Activated T-cell treated with anti-CD3 and anti-CD28 coated beads, Interleukin-2, amount 50 U/mL, for 72 hours (primary cell): ENCODE results near the gene CTNNA2. TPM values are rescaled to one million over a fixed set of nuclear protein-coding genes. Genes with fewer than 3 reads are reported as not detected.
"Not testable (repeated sequence)": the region's sequence is repeated elsewhere in the genome, so short reads cannot be mapped to it uniquely, and the experiment has no call there.

Experiments
- ATAC-seq, 2 donors: fragments of 150-1000 bp; cut with Tn5 transposase; replicated peaks in 1 of 2; 2 replicates each; pipeline ENCODE4 v1.10.0; 2021; ENCODE audit warnings: moderate library complexity in 2 of 2, mild to moderate bottlenecking in 1 of 2
- DNase-seq, 2 donors: peaks; one replicate each; pipeline ENCODE4 v3.0.0; 2021 to 2022; ENCODE audit warnings: mixed read lengths in 1 of 2
- H3K27ac Mint-ChIP-seq: one replicate; pipeline ENCODE4 v1.8.0; 2022; ENCODE audit warnings: mild to moderate bottlenecking, moderate library complexity, mixed read lengths
- H3K27me3 Mint-ChIP-seq: one replicate; pipeline ENCODE4 v1.8.0; 2022; ENCODE audit warnings: low read depth, mixed read lengths
- H3K36me3 Mint-ChIP-seq, 2 donors: one replicate each; pipeline ENCODE4 v1.8.0; 2022; ENCODE audit warnings: mixed read lengths in 2 of 2, mild to moderate bottlenecking in 1 of 2; ENCODE audit not compliant: insufficient read depth in 2 of 2
- H3K4me1 Mint-ChIP-seq: one replicate; pipeline ENCODE4 v1.8.0; 2022; ENCODE audit warnings: low read depth, mixed read lengths
- H3K4me3 Mint-ChIP-seq, 2 donors: one replicate each; pipeline ENCODE4 v1.8.0; 2022; ENCODE audit warnings: mild to moderate bottlenecking in 2 of 2, mixed read lengths in 2 of 2, moderate library complexity in 2 of 2
- H3K9me3 Mint-ChIP-seq, 2 donors: one replicate each; pipeline ENCODE4 v1.8.0; 2022; ENCODE audit warnings: mixed read lengths in 2 of 2
- total RNA-seq, 2 donors: library from RNA; stranded (reverse); gene quantifications; one replicate each; pipeline ENCODE4 v1.2.3, GENCODE V29; 2022

The CTNNA2 gene
- total RNA-seq, 2 donors from 2014 or later = not detected

GRCh38 chr2:80068038-80068731 lies 555.3 kb downstream of the CTNNA2 start:
- no peaks in the 10 kb centered on the region for H3K27me3 Mint-ChIP-seq
- no peaks in the 10 kb centered on the region for H3K36me3 Mint-ChIP-seq
- ATAC-seq (no peak), DNase-seq (no peak)
- no peak overlapping the region for H3K4me3 Mint-ChIP-seq
- no peaks in the 10 kb centered on the region for H3K4me1 Mint-ChIP-seq
- peaks cover 0 to 1% of the 10 kb centered on the region in 2 donors for H3K9me3 Mint-ChIP-seq
- no peak overlapping the region for H3K27ac Mint-ChIP-seq

- ATAC-seq (no peak), DNase-seq (no peak)
- Mint-ChIP-seq H3K9me3 (peaks cover 0 to 1% of the 10 kb centered on the region in 2 donors), H3K27me3 (no peaks in the 10 kb centered on the region), H3K4me1 (no peaks in the 10 kb centered on the region), H3K4me3 (no peak overlapping the region), H3K36me3 (no peaks in the 10 kb centered on the region), H3K27ac (no peak overlapping the region)
These were observed 557.7 kb downstream of the CTNNA2 start for GRCh38 chr2:80070587-80070986.

DNA sequence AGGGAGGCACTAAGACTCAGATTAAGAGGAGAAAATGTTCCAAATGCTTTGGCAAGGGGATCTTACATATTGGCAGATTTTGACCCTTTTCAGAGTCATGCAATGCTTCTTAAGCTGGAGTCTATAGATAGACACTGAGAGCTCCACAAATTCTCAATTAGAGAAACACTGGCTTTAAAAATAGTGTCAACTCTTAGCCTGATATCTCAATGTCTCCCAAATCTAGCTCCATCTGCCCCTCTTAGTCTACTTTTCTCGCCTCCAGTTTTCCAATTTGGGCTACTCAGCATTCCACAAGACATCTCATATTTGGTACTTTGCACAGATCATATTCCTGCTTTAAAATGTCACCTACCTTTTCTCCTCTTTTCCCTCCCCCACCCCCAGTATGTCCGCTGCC lies 559.1 kb downstream of the CTNNA2 start:
- no peaks in the 10 kb centered on the region for H3K36me3 Mint-ChIP-seq
- DNase-seq = no peak
- ATAC-seq = no peak
- H3K27ac Mint-ChIP-seq = no peak overlapping the region
- H3K27me3 Mint-ChIP-seq = no peaks in the 10 kb centered on the region
- H3K4me3 Mint-ChIP-seq = no peak overlapping the region
- peaks cover 0 to 1% of the 10 kb centered on the region in 2 donors for H3K9me3 Mint-ChIP-seq
- H3K4me1 Mint-ChIP-seq = no peaks in the 10 kb centered on the region

GRCh38 chr2:80073134-80073561 lies 560.3 kb downstream of the CTNNA2 start:
- no peaks in the 10 kb centered on the region for H3K36me3 Mint-ChIP-seq
- ATAC-seq (no peak), DNase-seq (peak in 1 of 2 donors; percentile 2)
- no peak overlapping the region for H3K4me3 Mint-ChIP-seq
- no peaks in the 10 kb centered on the region for H3K9me3 Mint-ChIP-seq
- H3K4me1 Mint-ChIP-seq = no peaks in the 10 kb centered on the region
- H3K27me3 Mint-ChIP-seq = no peaks in the 10 kb centered on the region
- H3K27ac Mint-ChIP-seq = no peak overlapping the region

DNA sequence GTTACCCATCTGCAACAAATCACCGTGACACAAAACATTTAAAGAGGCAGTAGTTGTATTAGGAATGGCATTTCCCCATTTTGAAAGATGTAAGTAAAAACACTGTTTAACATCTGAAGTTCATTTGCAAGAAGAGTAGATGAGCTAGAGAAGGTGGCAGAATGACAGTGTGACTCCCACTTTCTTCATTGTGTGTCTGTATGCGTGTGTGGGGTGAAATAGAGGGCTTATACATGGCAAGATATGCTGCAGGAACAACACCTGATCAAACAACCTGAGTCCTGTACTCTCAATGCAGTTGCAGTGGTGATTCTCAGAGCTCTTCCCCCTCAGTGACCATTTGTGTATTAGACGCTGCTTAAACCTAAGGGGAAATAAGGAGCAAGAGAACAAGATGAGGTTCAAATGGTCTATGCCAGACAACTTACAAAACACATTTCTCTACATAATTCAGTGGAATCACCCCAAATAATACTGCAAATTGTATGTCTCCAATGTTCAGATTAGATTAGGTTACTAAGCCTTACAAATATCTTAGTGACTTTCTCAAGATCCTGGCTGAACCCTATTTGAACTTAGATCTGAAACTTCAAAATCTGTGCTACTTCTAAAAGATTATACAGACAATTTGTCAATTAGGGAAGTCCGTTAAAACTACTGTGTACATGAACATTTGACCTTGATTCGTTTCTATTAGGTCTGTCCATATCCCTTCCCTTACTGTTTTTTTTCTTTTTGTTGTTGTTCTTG lies 561.6 kb downstream of the CTNNA2 start:
- Mint-ChIP-seq H3K36me3 (no peaks in the 10 kb centered on the region), H3K4me1 (no peaks in the 10 kb centered on the region), H3K9me3 (peaks cover 0 to 4% of the 10 kb centered on the region in 2 donors), H3K27ac (no peak overlapping the region), H3K27me3 (no peaks in the 10 kb centered on the region), H3K4me3 (no peak overlapping the region)
- DNase-seq (no peak), ATAC-seq (no peak)

- no peaks in the 10 kb centered on the region for H3K27me3 Mint-ChIP-seq
- H3K9me3 Mint-ChIP-seq = peaks cover 0 to 4% of the 10 kb centered on the region in 2 donors
- DNase-seq (no peak), ATAC-seq (no peak)
- no peak overlapping the region for H3K4me3 Mint-ChIP-seq
- H3K27ac Mint-ChIP-seq = no peak overlapping the region
- no peaks in the 10 kb centered on the region for H3K36me3 Mint-ChIP-seq
- no peaks in the 10 kb centered on the region for H3K4me1 Mint-ChIP-seq
These were observed 562.9 kb downstream of the CTNNA2 start for GRCh38 chr2:80075719-80076118.

GRCh38 chr2:80078290-80079036 lies 565.6 kb downstream of the CTNNA2 start:
- no peaks in the 10 kb centered on the region for H3K27me3 Mint-ChIP-seq
- ATAC-seq = no peak
- H3K4me1 Mint-ChIP-seq = no peaks in the 10 kb centered on the region
- DNase-seq = no peak
- no peaks in the 10 kb centered on the region for H3K36me3 Mint-ChIP-seq
- no peak overlapping the region for H3K27ac Mint-ChIP-seq
- peaks cover 0 to 4% of the 10 kb centered on the region in 2 donors for H3K9me3 Mint-ChIP-seq
- H3K4me3 Mint-ChIP-seq = no peak overlapping the region

GRCh38 chr2:80080957-80081356 lies 568.1 kb downstream of the CTNNA2 start:
- Mint-ChIP-seq H3K36me3 (no peaks in the 10 kb centered on the region), H3K9me3 (peaks cover 4% of the 10 kb centered on the region in 2 donors), H3K27me3 (no peaks in the 10 kb centered on the region), H3K4me1 (no peaks in the 10 kb centered on the region), H3K4me3 (no peak overlapping the region), H3K27ac (no peak overlapping the region)
- ATAC-seq (no peak), DNase-seq (no peak)

GRCh38 chr2:80086831-80087230 lies 574.0 kb downstream of the CTNNA2 start:
- Mint-ChIP-seq H3K9me3 (peaks cover 0 to 8% of the 10 kb centered on the region in 2 donors), H3K27ac (no peak overlapping the region), H3K27me3 (no peaks in the 10 kb centered on the region), H3K4me1 (no peaks in the 10 kb centered on the region), H3K4me3 (no peak overlapping the region), H3K36me3 (no peaks in the 10 kb centered on the region)
- DNase-seq = no peak
- no peak for ATAC-seq

- Mint-ChIP-seq H3K36me3 (no peaks in the 10 kb centered on the region), H3K9me3 (peaks cover 0 to 6% of the 10 kb centered on the region in 2 donors), H3K27me3 (no peaks in the 10 kb centered on the region), H3K4me1 (no peaks in the 10 kb centered on the region), H3K27ac (no peak overlapping the region), H3K4me3 (no peak overlapping the region)
- ATAC-seq = no peak
- no peak for DNase-seq
These were observed 578.4 kb downstream of the CTNNA2 start for GRCh38 chr2:80091237-80091636.

- Mint-ChIP-seq H3K4me1 (no peaks in the 10 kb centered on the region), H3K4me3 (no peak overlapping the region), H3K9me3 (peaks cover 2 to 8% of the 10 kb centered on the region in 2 donors), H3K36me3 (peaks cover 0 to 2% of the 10 kb centered on the region in 2 donors), H3K27ac (no peak overlapping the region), H3K27me3 (no peaks in the 10 kb centered on the region)
- DNase-seq = no peak
- no peak for ATAC-seq
These were observed 579.6 kb downstream of the CTNNA2 start for GRCh38 chr2:80092474-80092873.

- not testable (repeated sequence) for ATAC-seq, H3K27me3 Mint-ChIP-seq, H3K4me3 Mint-ChIP-seq, H3K27ac Mint-ChIP-seq, H3K4me1 Mint-ChIP-seq, DNase-seq, H3K36me3 Mint-ChIP-seq
- H3K9me3 Mint-ChIP-seq = peaks cover 4 to 12% of the 10 kb centered on the region in 2 donors
These were observed 585.7 kb downstream of the CTNNA2 start for GRCh38 chr2:80098503-80098902.

DNA sequence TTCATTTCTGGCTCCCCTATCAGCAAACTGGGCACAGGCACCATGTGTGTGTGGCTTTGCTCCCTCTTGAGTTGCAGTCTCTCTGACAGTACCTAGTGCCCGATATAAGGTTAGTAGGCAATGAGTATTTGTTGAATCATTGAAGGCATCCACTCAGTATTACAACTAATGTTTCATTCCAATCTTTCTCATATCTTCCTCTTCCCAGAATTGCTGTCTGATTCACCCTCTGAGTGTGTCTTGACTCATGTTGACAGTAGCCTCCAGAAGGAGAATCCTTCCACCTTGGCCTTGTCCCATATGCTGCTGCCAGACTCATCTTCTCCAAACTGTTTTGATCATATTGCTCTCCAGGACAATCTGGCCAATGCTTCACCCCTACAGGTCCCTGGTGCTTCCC lies 589.2 kb downstream of the CTNNA2 start:
- peaks cover 0 to 2% of the 10 kb centered on the region in 2 donors for H3K36me3 Mint-ChIP-seq
- ATAC-seq (no peak), DNase-seq (no peak)
- peaks cover 5 to 9% of the 10 kb centered on the region in 2 donors for H3K9me3 Mint-ChIP-seq
- no peaks in the 10 kb centered on the region for H3K27me3 Mint-ChIP-seq
- no peaks in the 10 kb centered on the region for H3K4me1 Mint-ChIP-seq
- no peak overlapping the region for H3K27ac Mint-ChIP-seq
- H3K4me3 Mint-ChIP-seq = no peak overlapping the region
